Activated CD4-positive, alpha-beta memory T cell treated with anti-CD3 and anti-CD28 coated beads for 36 hours (primary cell): ENCODE measurements around the gene ZBTB8B. TPM values are rescaled to one million over a fixed set of nuclear protein-coding genes. Genes with fewer than 3 reads are reported as not detected.
"Not testable (repeated sequence)": the region's sequence is repeated elsewhere in the genome, so short reads cannot be mapped to it uniquely, and the experiment has no call there.

Experiments used
- CTCF ChIA-PET: fragments of 350-600 bp; sonication (Branson Sonifier 250); formaldehyde crosslinking; loops from one replicate; lab custom pipeline; 2021; ENCODE audit warnings: antibody characterized with exemption, inconsistent platforms; lab: Charles Lee
- POLR2A ChIA-PET: fragments of 350-600 bp; sonication (Branson Sonifier 250); formaldehyde crosslinking; loops from one replicate; lab custom pipeline; 2021; ENCODE audit warnings: antibody characterized with exemption; lab: Charles Lee
- DNase-seq: peaks from one replicate; pipeline ENCODE4 v3.0.0-alpha.2; 2020
- H3K27ac Mint-ChIP-seq: one replicate; pipeline ENCODE4 v1.8.0; 2021; ENCODE audit warnings: mixed read lengths
- H3K27me3 Mint-ChIP-seq: one replicate; pipeline ENCODE4 v1.8.0; 2021; ENCODE audit warnings: mixed read lengths
- H3K36me3 Mint-ChIP-seq: one replicate; pipeline ENCODE4 v1.8.0; 2021; ENCODE audit warnings: mixed read lengths
- H3K4me1 Mint-ChIP-seq: one replicate; pipeline ENCODE4 v1.8.0; 2021; ENCODE audit warnings: low read depth, mixed read lengths
- H3K4me3 Mint-ChIP-seq: one replicate; pipeline ENCODE4 v1.8.0; 2021; ENCODE audit warnings: mild to moderate bottlenecking, mixed read lengths
- H3K9me3 Mint-ChIP-seq: one replicate; pipeline ENCODE4 v1.8.0; 2021; ENCODE audit warnings: mixed read lengths
- intact Hi-C: fragments of 100-400 bp; cut with micrococcal nuclease; formaldehyde crosslinking; loops from one replicate; pipeline ENCODE4 v1.15.1; 2023
- total RNA-seq, 2 experiments: library from RNA; stranded (reverse); gene quantifications; one replicate each; pipeline ENCODE4 v1.2.3, GENCODE V29; 2021

The ZBTB8B gene
- total RNA-seq: not detected

DNA sequence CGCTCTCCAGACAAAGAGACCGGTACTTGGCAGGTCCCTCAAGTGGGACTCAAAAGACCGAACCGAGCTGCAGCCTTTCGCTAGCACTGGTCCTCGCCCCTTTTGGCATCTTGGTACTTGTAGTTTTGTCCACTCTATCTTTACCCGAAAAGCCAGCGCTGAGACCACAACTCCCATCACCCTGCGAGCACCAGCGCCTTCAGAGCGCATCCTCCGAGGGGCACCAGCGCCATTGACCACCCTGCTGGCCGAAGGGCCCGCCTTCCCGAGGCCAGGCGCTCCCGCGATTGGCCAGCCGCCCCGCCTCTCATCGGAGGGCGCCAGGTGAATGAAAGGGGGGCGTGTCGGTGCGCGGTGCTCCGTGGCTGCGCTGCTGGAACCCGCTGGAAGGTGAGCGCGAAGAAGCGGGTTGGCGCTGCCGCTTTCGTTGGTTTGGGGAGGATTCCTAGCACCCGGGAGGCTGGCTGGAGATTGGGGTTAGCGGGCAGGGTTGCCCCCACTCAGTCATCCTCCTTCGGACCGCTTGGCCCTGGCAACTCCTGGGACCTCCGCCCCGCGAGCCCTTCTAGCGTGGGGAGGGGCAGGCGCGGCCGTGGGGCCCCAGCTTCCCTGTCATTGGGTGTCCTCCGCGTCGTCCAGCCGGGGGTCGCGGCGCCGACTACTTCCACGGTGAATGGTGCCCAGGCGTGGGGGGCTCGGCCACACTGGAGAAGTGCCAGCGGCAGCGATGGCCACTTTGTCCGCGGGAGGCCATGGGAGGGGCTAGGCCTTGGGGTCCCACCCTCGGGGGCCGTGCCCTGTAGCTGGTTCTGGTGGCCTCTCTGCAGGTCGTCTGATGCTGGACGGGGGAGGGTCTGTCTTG, at the start of gene ZBTB8B:
ZBTB8B (plus strand) TSS at position 357 of the 862 bp plus-strand sequence. CDS start 5,553 bp downstream, outside the sequence.
- peaks cover 35% of the 10 kb centered on the region for H3K27me3 Mint-ChIP-seq
- peaks cover 16% of the 10 kb centered on the region for H3K4me1 Mint-ChIP-seq
- peak; percentile 53 for DNase-seq
- ChIA-PET CTCF (no interaction called here), POLR2A (no interaction called here)
- peak within 1 kb of the TSS; percentile 48 for H3K4me3 Mint-ChIP-seq
- no peak within 1 kb of the TSS for H3K27ac Mint-ChIP-seq
- H3K36me3 Mint-ChIP-seq: no peaks in the 10 kb centered on the region
- H3K9me3 Mint-ChIP-seq: no peaks in the 10 kb centered on the region
- intact Hi-C loops: no loop called here

DNA sequence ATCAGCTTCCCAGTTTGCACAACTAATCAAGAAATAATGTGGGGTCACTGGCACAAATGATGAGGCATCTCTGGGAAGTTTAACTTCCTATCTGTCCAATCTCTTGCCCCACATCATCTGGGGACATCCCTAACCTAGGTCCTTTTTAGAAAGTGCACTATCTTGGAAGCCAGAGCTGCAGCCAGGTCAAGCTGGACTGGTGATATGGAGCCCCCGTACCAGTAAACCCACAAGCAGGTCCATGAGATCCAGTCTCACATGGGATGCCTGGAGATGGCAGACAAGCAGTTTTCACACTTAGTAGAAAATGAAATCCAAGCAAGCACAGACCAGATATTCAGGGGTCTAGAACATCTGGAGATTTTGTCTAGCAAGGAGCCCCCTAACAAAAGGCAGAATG, 43.1 kb upstream of the ZBTB8B start:
- no peaks in the 10 kb centered on the region for H3K4me1 Mint-ChIP-seq
- intact Hi-C loops: no loop called here
- H3K4me3 Mint-ChIP-seq: no peak overlapping the region
- H3K9me3 Mint-ChIP-seq: no peaks in the 10 kb centered on the region
- H3K27me3 Mint-ChIP-seq: peaks cover 10% of the 10 kb centered on the region
- no peak for DNase-seq
- no peak overlapping the region for H3K27ac Mint-ChIP-seq
- ChIA-PET CTCF (no interaction called here), POLR2A (no interaction called here)
- H3K36me3 Mint-ChIP-seq: no peaks in the 10 kb centered on the region

DNA sequence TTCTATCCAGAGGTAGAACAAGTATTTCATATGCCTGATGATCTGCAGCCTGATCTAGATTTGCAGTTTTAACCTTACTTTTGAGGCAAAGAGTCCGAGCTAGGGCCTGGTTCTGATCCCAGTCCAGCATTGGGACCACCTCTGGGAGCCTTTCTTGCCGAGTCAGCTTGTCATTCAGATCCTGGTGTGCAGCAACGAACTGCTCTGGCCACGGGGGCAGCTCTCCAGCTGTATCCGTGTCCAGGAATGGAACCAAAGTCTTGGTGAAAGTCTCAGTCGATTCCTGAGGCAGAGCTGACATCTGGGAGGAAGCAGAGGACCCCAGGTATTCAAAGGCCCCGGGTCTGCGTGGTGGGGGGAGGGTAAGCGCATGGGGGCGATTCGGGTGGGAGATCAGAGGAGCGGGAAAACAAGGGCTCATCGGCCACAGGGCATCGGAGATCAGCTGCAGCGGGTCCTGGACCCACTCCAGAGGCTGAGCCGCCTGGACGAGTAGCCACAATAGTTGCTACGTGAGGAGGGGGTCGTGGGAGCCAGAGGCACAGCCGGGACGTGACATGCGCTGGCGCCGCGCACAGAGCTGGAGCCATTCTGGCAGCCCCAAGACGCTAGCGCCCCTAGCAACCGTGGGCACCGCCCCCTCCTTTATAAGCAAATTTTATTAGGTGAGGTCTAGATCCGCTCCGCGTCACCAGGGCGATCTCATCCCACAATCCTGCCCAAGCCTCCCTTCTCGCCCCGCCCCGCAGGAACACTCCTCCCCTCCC, 38.2 kb upstream of the ZBTB8B start:
- no peak for DNase-seq
- Mint-ChIP-seq H3K27ac (no peak overlapping the region), H3K9me3 (no peaks in the 10 kb centered on the region), H3K27me3 (peaks cover 32% of the 10 kb centered on the region), H3K4me3 (no peak overlapping the region), H3K36me3 (no peaks in the 10 kb centered on the region), H3K4me1 (no peaks in the 10 kb centered on the region)
- ChIA-PET CTCF (no interaction called here), POLR2A (no interaction called here)
- intact Hi-C loops: no loop called here

DNA sequence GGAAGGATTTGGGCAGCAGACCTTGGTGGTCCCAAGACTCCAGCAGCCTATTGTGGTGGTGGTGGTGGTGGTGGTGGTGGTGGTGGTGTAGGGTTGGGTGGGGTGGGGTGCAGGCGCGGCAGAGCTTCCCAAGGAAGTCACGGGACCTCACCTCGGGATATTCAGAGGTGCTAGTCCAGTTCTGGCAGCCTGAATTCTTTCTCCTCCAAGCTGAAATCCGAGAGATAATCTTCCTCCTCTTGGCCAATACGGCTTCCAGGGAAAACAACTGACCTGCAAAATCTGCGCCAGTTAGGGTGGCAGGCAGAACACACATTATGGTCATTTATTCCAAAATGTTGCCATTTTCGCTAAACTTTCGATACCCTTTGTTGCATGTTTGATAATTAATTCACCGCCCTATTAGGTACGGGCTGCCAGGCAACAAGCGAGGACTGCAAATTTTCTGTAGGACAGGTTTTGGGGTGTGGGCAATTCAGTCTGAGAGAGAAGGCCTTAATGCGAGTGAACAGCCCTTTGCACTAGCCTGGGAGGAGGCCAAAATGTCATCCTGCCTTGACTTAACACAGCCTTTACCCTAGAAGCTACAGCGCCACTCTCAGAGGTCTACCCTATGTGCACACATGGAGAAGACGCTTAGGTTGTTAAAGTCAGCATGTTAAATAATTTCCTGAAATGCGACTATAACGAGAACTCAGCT, 37.5 kb upstream of the ZBTB8B start:
- Mint-ChIP-seq H3K9me3 (no peaks in the 10 kb centered on the region), H3K27ac (no peak overlapping the region), H3K36me3 (no peaks in the 10 kb centered on the region), H3K4me3 (no peak overlapping the region), H3K27me3 (peaks cover 32% of the 10 kb centered on the region), H3K4me1 (no peaks in the 10 kb centered on the region)
- POLR2A ChIA-PET: interaction anchor here (0.6 kb wide), 1 partner anchor 167 kb away, joined by 4 read pairs; no protein-coding TSS in a partner anchor
- intact Hi-C loops: no loop called here
- no peak for DNase-seq
- CTCF ChIA-PET: interaction anchor here (1.5 kb wide), 1 partner anchor 26 kb away, joined by 4 read pairs; no protein-coding TSS in a partner anchor

- POLR2A ChIA-PET: no interaction called here
- Mint-ChIP-seq H3K4me3 (no peak overlapping the region), H3K27me3 (peaks cover 34% of the 10 kb centered on the region), H3K36me3 (no peaks in the 10 kb centered on the region), H3K27ac (no peak overlapping the region), H3K9me3 (no peaks in the 10 kb centered on the region), H3K4me1 (no peaks in the 10 kb centered on the region)
- CTCF ChIA-PET: no interaction called here
- no peak for DNase-seq
- intact Hi-C loops: no loop called here
These were observed 33.0 kb upstream of the ZBTB8B start for GRCh38 chr1:32431736-32432400.

GRCh38 chr1:32438136-32438535, 26.7 kb upstream of the ZBTB8B start:
- H3K9me3 Mint-ChIP-seq: peaks cover 6% of the 10 kb centered on the region
- no peak for DNase-seq
- ChIA-PET CTCF (no interaction called here), POLR2A (no interaction called here)
- H3K27me3 Mint-ChIP-seq: peaks cover 24% of the 10 kb centered on the region
- no peak overlapping the region for H3K4me3 Mint-ChIP-seq
- H3K27ac Mint-ChIP-seq: no peak overlapping the region
- intact Hi-C loops: no loop called here
- no peaks in the 10 kb centered on the region for H3K4me1 Mint-ChIP-seq
- H3K36me3 Mint-ChIP-seq: peaks cover 2% of the 10 kb centered on the region

DNA sequence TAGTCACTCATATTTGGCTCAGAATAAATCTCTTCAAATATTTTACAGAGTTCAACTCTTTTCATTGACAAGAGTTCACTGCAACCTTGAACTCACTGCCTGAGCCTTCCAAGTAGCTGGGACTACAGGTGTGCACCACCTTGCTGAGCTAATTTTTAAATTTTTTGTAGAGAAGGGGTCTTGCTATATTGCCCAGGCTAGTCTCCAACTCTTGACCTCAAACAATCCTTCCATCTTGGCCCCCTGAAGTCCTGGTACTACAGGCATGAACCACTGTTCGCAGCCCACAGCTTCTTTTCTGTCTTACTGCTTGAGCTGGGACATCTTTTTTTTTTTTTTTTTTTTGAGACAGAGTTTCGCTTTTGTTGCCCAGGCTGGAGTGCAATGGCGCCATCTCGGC, 26.1 kb upstream of the ZBTB8B start:
- H3K27me3 Mint-ChIP-seq: peaks cover 25% of the 10 kb centered on the region
- H3K27ac Mint-ChIP-seq, H3K4me3 Mint-ChIP-seq, intact Hi-C loops, POLR2A ChIA-PET, H3K4me1 Mint-ChIP-seq, H3K36me3 Mint-ChIP-seq, CTCF ChIA-PET, DNase-seq, H3K9me3 Mint-ChIP-seq: not testable (repeated sequence)

- H3K27me3 Mint-ChIP-seq: peaks cover 33% of the 10 kb centered on the region
- CTCF ChIA-PET, H3K36me3 Mint-ChIP-seq, DNase-seq, H3K4me3 Mint-ChIP-seq, H3K4me1 Mint-ChIP-seq, intact Hi-C loops, H3K27ac Mint-ChIP-seq, POLR2A ChIA-PET, H3K9me3 Mint-ChIP-seq: not testable (repeated sequence)
These were observed 23.4 kb upstream of the ZBTB8B start for GRCh38 chr1:32441467-32441866.

- Mint-ChIP-seq H3K36me3 (peaks cover 4% of the 10 kb centered on the region), H3K9me3 (peaks cover 13% of the 10 kb centered on the region), H3K27ac (no peak overlapping the region), H3K4me3 (no peak overlapping the region), H3K27me3 (peaks cover 30% of the 10 kb centered on the region), H3K4me1 (no peaks in the 10 kb centered on the region)
- ChIA-PET CTCF (interaction anchor here (0.6 to 1.8 kb wide), 3 partner anchors 14 to 73 kb away, joined by 3 to 9 read pairs (median 5); no protein-coding TSS in a partner anchor), POLR2A (no interaction called here)
- no peak for DNase-seq
- intact Hi-C loops: no loop called here
These were observed 17.2 kb upstream of the ZBTB8B start for GRCh38 chr1:32447469-32448185.

DNA sequence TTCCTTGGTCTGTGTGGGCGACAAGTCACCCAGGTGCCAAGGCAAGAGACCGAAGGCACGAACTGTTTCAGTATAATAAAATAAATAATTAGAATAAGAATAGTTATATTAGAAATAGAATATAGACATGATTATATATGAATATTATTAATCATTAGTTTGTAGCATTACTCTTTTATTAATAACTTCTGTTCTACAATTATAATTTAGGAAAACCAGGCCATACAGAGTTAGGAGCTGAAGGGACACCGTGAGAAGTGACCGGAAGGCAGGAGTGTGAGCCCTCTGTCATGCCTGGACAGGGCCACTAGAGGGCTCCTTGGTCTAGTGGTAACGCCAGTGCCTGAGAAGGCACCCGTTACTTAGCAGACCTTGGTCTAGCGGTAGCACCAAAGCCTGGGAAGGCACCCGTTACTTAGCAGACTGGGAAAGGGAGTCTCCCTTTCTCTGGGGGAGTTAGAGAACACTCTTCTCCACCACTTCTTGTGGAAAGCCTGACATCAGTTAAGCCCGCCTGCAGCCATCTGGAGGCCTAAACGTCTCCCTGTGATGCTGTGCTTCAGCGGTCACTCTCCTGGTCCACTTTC, 16.6 kb upstream of the ZBTB8B start:
- peaks cover 13% of the 10 kb centered on the region for H3K9me3 Mint-ChIP-seq
- POLR2A ChIA-PET, H3K4me3 Mint-ChIP-seq, H3K36me3 Mint-ChIP-seq, H3K4me1 Mint-ChIP-seq, H3K27ac Mint-ChIP-seq, intact Hi-C loops: not testable (repeated sequence)
- CTCF ChIA-PET: interaction anchor here (0.6 to 1.8 kb wide), 3 partner anchors 14 to 72 kb away, joined by 3 to 9 read pairs (median 5); no protein-coding TSS in a partner anchor
- H3K27me3 Mint-ChIP-seq: peaks cover 26% of the 10 kb centered on the region
- peak; percentile 66 for DNase-seq
